HG03378 (cell line): Measurements from ENCODE around the gene RAB31.
A peak's percentile ranks its signal among the peaks of the same experiment; 100 is the strongest.

Experiments used
- ATAC-seq: cut with Tn5 transposase; IDR thresholded peaks from one replicate; pipeline ENCODE4 v1.9.1; 2021; ENCODE audit warnings: mild to moderate bottlenecking, moderate library complexity; ENCODE audit not compliant: unreplicated experiment

The RAB31 gene

GRCh38 chr18:9711361-9712129, 3.4 kb downstream of the RAB31 start:
- ATAC-seq, result peak; percentile 88

- no peak for ATAC-seq
These were observed 4.1 kb downstream of the RAB31 start for GRCh38 chr18:9712130-9712577.

- ATAC-seq, result no peak
These were observed 4.5 kb downstream of the RAB31 start for GRCh38 chr18:9712611-9713010.

- no peak for ATAC-seq
These were observed 6.4 kb downstream of the RAB31 start for GRCh38 chr18:9714266-9715087.

GRCh38 chr18:9715088-9715343, 6.9 kb downstream of the RAB31 start:
- no peak for ATAC-seq

- ATAC-seq, result no peak
These were observed 8.1 kb downstream of the RAB31 start for GRCh38 chr18:9715978-9716774.

GRCh38 chr18:9716780-9717563, 8.9 kb downstream of the RAB31 start:
- ATAC-seq, result no peak

GRCh38 chr18:9719421-9719981, 11.4 kb downstream of the RAB31 start:
- no peak for ATAC-seq

GRCh38 chr18:9720327-9720726, 12.2 kb downstream of the RAB31 start:
- ATAC-seq, result no peak

GRCh38 chr18:9721893-9722550, 13.9 kb downstream of the RAB31 start:
- no peak for ATAC-seq

GRCh38 chr18:9722691-9723090, 14.6 kb downstream of the RAB31 start:
- ATAC-seq, result no peak

- ATAC-seq, result no peak
These were observed 16.9 kb downstream of the RAB31 start for GRCh38 chr18:9724797-9725585.

- no peak for ATAC-seq
These were observed 18.1 kb downstream of the RAB31 start for GRCh38 chr18:9726175-9726574.

- ATAC-seq, result no peak
These were observed 18.8 kb downstream of the RAB31 start for GRCh38 chr18:9726936-9727335.

GRCh38 chr18:9730786-9731185, 22.7 kb downstream of the RAB31 start:
- ATAC-seq, result no peak

GRCh38 chr18:9731380-9731779, 23.3 kb downstream of the RAB31 start:
- ATAC-seq, result no peak

GRCh38 chr18:9732031-9732430, 23.9 kb downstream of the RAB31 start:
- ATAC-seq, result no peak

GRCh38 chr18:9734189-9734588, 26.1 kb downstream of the RAB31 start:
- no peak for ATAC-seq

- no peak for ATAC-seq
These were observed 27.1 kb downstream of the RAB31 start for GRCh38 chr18:9735238-9735637.
